HepG2 (cell line): ENCODE data around the gene MRPS2. TPM values are rescaled to one million over a fixed set of nuclear protein-coding genes. Genes with fewer than 3 reads are reported as not detected.

Experiments used
- AGO1 ChIP-seq: fragments of 200-400 bp; formaldehyde crosslinking; IDR thresholded peaks from 2 replicates; pipeline ENCODE4 v1.6.1; 2017; ENCODE audit warnings: mild to moderate bottlenecking, low read depth, low read length, moderate library complexity; ENCODE audit not compliant: poor library complexity, severe bottlenecking
- ASH2L ChIP-seq: fragments of 300-600, 200-600 bp; sonication (generic); IDR thresholded peaks from 2 replicates; pipeline ENCODE4 v1.7.0; 2017; ENCODE audit warnings: low read depth, mild to moderate bottlenecking, moderate library complexity, mixed read lengths, low read length; ENCODE audit not compliant: insufficient read length
- CEBPB ChIP-seq: IDR thresholded peaks from 2 replicates; pipeline ENCODE4 v1.6.1; 2011; ENCODE audit warnings: low read depth, low read length, improper control_type of control experiment, borderline replicate concordance
- DBP ChIP-seq: sonication (generic); formaldehyde crosslinking; IDR thresholded peaks from 2 replicates; pipeline ENCODE4 v1.4.0; 2020; ENCODE audit warnings: missing genetic modification reagents; ENCODE audit errors: not compliant biosample characterization
- FOXC1 ChIP-seq: sonication (generic); formaldehyde crosslinking; IDR thresholded peaks from 2 replicates; pipeline ENCODE4 v1.8.0; 2022; ENCODE audit warnings: mild to moderate bottlenecking, missing genetic modification reagents, borderline replicate concordance
- HCFC1 ChIP-seq: fragments of 150-350 bp; IDR thresholded peaks from 2 replicates; pipeline ENCODE4 v1.6.1; 2014; ENCODE audit warnings: low read depth, low read length
- HNRNPL ChIP-seq: fragments of 200-400 bp; formaldehyde crosslinking; IDR thresholded peaks from 2 replicates; pipeline ENCODE4 v1.6.1; 2017; ENCODE audit warnings: mild to moderate bottlenecking, low read depth, low read length
- ISL2 ChIP-seq: sonication (generic); formaldehyde crosslinking; IDR thresholded peaks from 2 replicates; pipeline ENCODE4 v1.5.0; 2020; ENCODE audit warnings: missing genetic modification reagents
- NKX3-1 ChIP-seq: sonication (generic); formaldehyde crosslinking; IDR thresholded peaks from 2 replicates; pipeline ENCODE4 v1.5.0; 2020; ENCODE audit warnings: missing genetic modification reagents
- ONECUT2 ChIP-seq: sonication (generic); formaldehyde crosslinking; IDR thresholded peaks from 2 replicates; pipeline ENCODE4 v1.4.0; 2020; ENCODE audit warnings: missing genetic modification reagents
- USF2 ChIP-seq, 2 experiments: sonication (generic) in 1 of 2; formaldehyde crosslinking in 1 of 2; IDR thresholded peaks; 2 replicates each; pipeline versions ENCODE4 v1.5.1 to v1.6.1; 2011 to 2020; ENCODE audit warnings: borderline replicate concordance in 1 of 2, low read depth in 1 of 2, low read length in 1 of 2, mild to moderate bottlenecking in 1 of 2, missing genetic modification reagents in 1 of 2, moderate library complexity in 1 of 2
- ZBTB10 ChIP-seq: sonication (generic); formaldehyde crosslinking; IDR thresholded peaks from 2 replicates; pipeline ENCODE4 v1.4.0; 2020; ENCODE audit warnings: missing genetic modification reagents, borderline replicate concordance
- ZFP36L1 ChIP-seq: sonication (generic); formaldehyde crosslinking; IDR thresholded peaks from 2 replicates; pipeline ENCODE4 v1.8.0; 2022; ENCODE audit warnings: mild to moderate bottlenecking, missing genetic modification reagents, moderate library complexity
- ZFP91 ChIP-seq: sonication (generic); formaldehyde crosslinking; IDR thresholded peaks from 2 replicates; pipeline ENCODE4 v1.9.0; 2022; ENCODE audit warnings: missing genetic modification reagents, mild to moderate bottlenecking, borderline replicate concordance
- ZNF441 ChIP-seq: sonication (generic); formaldehyde crosslinking; IDR thresholded peaks from 2 replicates; pipeline ENCODE4 v1.7.0; 2021; ENCODE audit warnings: missing genetic modification reagents, borderline replicate concordance
- ZNF703 ChIP-seq: sonication (generic); formaldehyde crosslinking; IDR thresholded peaks from 2 replicates; pipeline ENCODE4 v1.5.1; 2020; ENCODE audit warnings: missing genetic modification reagents, mild to moderate bottlenecking, moderate library complexity, borderline replicate concordance
- ZNF724P ChIP-seq: sonication (generic); formaldehyde crosslinking; IDR thresholded peaks from 2 replicates; pipeline ENCODE4 v1.8.0; 2022; ENCODE audit warnings: missing genetic modification reagents, borderline replicate concordance
- ZNF746 ChIP-seq: sonication (generic); formaldehyde crosslinking; IDR thresholded peaks from 2 replicates; pipeline ENCODE4 v1.8.0; 2022; ENCODE audit warnings: mild to moderate bottlenecking, missing genetic modification reagents
- ZNF772 ChIP-seq: sonication (generic); formaldehyde crosslinking; IDR thresholded peaks from 2 replicates; pipeline ENCODE4 v1.5.0; 2020; ENCODE audit warnings: mild to moderate bottlenecking, missing genetic modification reagents
- polyA plus RNA-seq, 8 experiments: library from polyadenylated mRNA; depleted of rRNA in 3 of 8; stranded (reverse) in 7 of 8; unstranded in 1 of 8; fragments of >200 nt; fragmentation: Illumina TruSeq in 4 of 8; extraction: Trizol in 4 of 8; gene quantifications; 2 replicates each; pipeline versions ENCODE4 v1.2.1 to v1.2.3, GENCODE V29; 2011 to 2016; ENCODE audit warnings: low read depth in 4 of 8, missing spikeins in 1 of 8, mixed read lengths in 1 of 8; ENCODE audit not compliant: insufficient read depth in 1 of 8
- total RNA-seq, 5 experiments: library from RNA; depleted of rRNA; stranded (reverse); fragments of >200 nt; fragmentation: Illumina TruSeq; extraction: Trizol; gene quantifications; 2 replicates each; pipeline ENCODE4 v1.2.3, GENCODE V29; 2016; ENCODE audit warnings: low read depth in 1 of 5

MRPS2 gene
- total and polyA plus RNA-seq, 2 of the 13 experiments (the other 11 are each of a cell fraction or from before 2014, with no cell fraction given): 44.4 to 86.7 TPM

- TF ChIP-seq ASH2L (peak; percentile 33), ZNF746 (CRISPR knock-in tag) (peak; percentile 31; the same call in 1 of the 2 replicates), DBP (CRISPR knock-in tag) (peak; percentile 49), USF2 (IDR thresholded peaks at IDR 0.05; ENCODE audit: low read depth, low read length) (no peak), USF2 (CRISPR knock-in tag; IDR thresholded peaks at IDR 0.05; ENCODE audit: borderline replicate concordance) (peak; percentile 88; the same call in 1 of the 2 replicates), ZFP91 (peak; percentile 99; the same call in 1 of the 2 replicates), ISL2 (no peak), NKX3-1 (0 out of 2 replicates have a peak, but pooled peaks have one; percentile 19), ZBTB10 (CRISPR knock-in tag) (0 out of 2 replicates have a peak, but pooled peaks have one; percentile 44), FOXC1 (CRISPR knock-in tag) (0 out of 2 replicates have a peak, but pooled peaks have one; percentile 21), HCFC1 (no peak), ZNF703 (CRISPR knock-in tag) (peak; percentile 92; the same call in 1 of the 2 replicates), CEBPB (no peak), ZFP36L1 (0 out of 2 replicates have a peak, but pooled peaks have one; percentile 8), ZNF441 (peak; percentile 41; the same call in 1 of the 2 replicates), ZNF772 (CRISPR knock-in tag) (peak; percentile 4; the same call in 1 of the 2 replicates), ONECUT2 (0 out of 2 replicates have a peak, but pooled peaks have one; percentile 9), HNRNPL (0 out of 2 replicates have a peak, but pooled peaks have one; percentile 2), AGO1 (peak; percentile 72), ZNF724P (0 out of 2 replicates have a peak, but pooled peaks have one; percentile 26)
Observed at GRCh38 chr9:135500071-135500524, 384 bp upstream of the MRPS2 start (continued).
